Activated CD8-positive, alpha-beta T cell treated with anti-CD3 and anti-CD28 coated beads, Interleukin-2, amount 10 ng/mL, durations not matched to agents 7 days and 5 days (primary cell): Measurements from ENCODE around the gene TSSK2. TPM values are rescaled to one million over a fixed set of nuclear protein-coding genes. Genes with fewer than 3 reads are reported as not detected.

Experiments
- ATAC-seq: fragments of 150-1000 bp; cut with Tn5 transposase; one replicate; pipeline ENCODE4 v1.10.0; 2021; ENCODE audit warnings: moderate library complexity
- CTCF ChIA-PET: fragments of 350-600 bp; sonication (Branson Sonifier 250); formaldehyde crosslinking; loops from one replicate; lab custom pipeline; 2021; ENCODE audit warnings: antibody characterized with exemption; lab: Charles Lee
- POLR2A ChIA-PET: fragments of 350-600 bp; sonication (Branson Sonifier 250); formaldehyde crosslinking; loops from one replicate; lab custom pipeline; 2021; ENCODE audit warnings: antibody characterized with exemption; lab: Charles Lee
- DNase-seq: peaks from one replicate; pipeline ENCODE4 v3.0.0-alpha.2; 2020
- H3K27ac Mint-ChIP-seq: one replicate; pipeline ENCODE4 v1.8.0; 2021; ENCODE audit warnings: mild to moderate bottlenecking, mixed read lengths
- H3K27me3 Mint-ChIP-seq: one replicate; pipeline ENCODE4 v1.8.0; 2021; ENCODE audit warnings: low read depth, mixed read lengths
- H3K36me3 Mint-ChIP-seq: one replicate; pipeline ENCODE4 v1.8.0; 2021; ENCODE audit warnings: low read depth, mixed read lengths
- H3K4me1 Mint-ChIP-seq: one replicate; pipeline ENCODE4 v1.8.0; 2021; ENCODE audit warnings: low read depth, mixed read lengths
- H3K4me3 Mint-ChIP-seq: one replicate; pipeline ENCODE4 v1.8.0; 2021; ENCODE audit warnings: mild to moderate bottlenecking, mixed read lengths
- H3K9me3 Mint-ChIP-seq: one replicate; pipeline ENCODE4 v1.8.0; 2022; ENCODE audit warnings: mixed read lengths; ENCODE audit not compliant: insufficient read depth
- total RNA-seq, 2 experiments: library from RNA; stranded (reverse); gene quantifications; one replicate each; pipeline ENCODE4 v1.2.3, GENCODE V29; 2021

Gene TSSK2
- total RNA-seq, 2 experiments from 2014 or later = not detected

DNA sequence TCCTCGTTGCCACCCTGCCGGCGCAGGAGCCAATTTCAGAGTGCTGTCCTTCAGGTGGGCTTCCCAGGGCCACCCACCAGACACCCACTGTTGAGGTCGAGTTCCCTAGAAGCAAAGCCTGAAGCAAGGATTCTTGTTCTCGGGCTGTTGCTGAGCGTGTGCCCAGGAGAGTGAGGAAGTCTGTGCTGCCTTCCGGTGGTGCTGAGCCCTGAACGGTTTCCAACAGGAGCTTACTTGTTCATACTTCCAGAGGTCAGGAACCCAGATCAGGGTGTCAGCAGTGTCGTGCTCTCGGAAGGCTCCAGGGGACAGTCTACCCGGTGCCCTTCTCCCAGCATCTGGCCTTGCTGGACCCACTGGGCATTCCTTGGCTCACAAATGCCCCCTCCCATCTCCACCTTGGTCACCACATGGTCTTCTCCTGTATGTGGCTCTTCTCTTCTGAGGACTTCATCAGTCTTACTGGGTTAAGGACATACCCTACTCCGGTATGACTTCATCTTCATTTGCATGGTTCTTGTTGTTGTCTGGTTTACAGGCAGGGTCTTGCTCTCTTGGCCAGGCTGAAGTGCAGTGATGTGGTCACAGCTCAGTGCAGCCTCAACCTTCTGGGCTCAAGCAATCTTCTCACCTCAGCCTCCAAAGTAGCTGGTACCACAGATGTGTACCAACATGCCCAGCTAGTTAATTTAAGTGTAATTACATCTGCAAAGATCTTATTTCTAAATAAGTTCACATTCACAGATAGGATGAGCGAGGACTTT is 36.2 kb downstream of the TSSK2 start:
- Mint-ChIP-seq H3K27me3 (peaks cover 35% of the 10 kb centered on the region), H3K4me3 (no peak overlapping the region), H3K4me1 (peaks cover 16% of the 10 kb centered on the region), H3K27ac (no peak overlapping the region), H3K9me3 (no peaks in the 10 kb centered on the region), H3K36me3 (no peaks in the 10 kb centered on the region)
- DNase-seq (no peak), ATAC-seq (no peak)
- POLR2A ChIA-PET = no interaction called here
- CTCF ChIA-PET = interaction anchor here (0.5 kb wide), 1 partner anchor 463 kb away, joined by 3 read pairs; no protein-coding TSS in a partner anchor

DNA sequence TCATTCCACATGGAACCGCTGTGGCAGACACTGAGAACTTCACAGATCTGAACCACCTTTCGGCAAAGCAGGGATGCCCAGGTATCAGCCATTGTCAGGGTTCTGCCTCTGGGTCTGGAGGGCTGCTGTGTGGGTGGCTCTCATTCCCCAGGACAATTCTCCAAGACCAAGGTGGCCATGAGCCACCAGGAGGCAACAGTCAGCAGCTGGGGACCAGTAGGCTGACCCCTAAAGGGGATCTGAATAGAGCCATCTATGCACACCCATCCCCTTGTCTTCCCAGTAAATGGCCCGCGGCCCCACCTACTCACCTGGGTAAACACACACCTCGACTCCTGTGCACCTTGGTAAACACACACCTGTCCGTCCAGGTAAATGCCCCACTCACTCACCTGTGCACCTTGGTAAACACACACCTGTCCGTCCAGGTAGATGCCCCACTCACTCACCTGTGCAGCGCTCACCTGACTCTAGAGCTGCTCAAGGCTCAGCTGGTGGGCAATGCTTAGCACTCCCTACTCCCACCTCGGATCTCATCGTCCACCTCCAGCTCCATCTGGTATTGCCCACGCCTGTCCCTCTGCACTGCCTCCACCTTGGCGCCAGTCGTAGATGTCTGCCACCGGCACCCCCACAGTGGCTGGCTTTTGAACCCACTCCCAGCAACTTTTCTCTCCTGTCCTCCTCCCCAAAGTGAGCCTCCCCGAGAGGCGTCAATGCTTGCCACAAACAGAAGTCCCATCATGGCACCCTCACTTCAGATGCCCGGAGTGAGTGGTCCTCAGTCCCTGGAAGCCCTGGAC is 37.2 kb downstream of the TSSK2 start:
- Mint-ChIP-seq H3K27ac (no peak overlapping the region), H3K4me1 (peaks cover 26% of the 10 kb centered on the region), H3K9me3 (no peaks in the 10 kb centered on the region), H3K27me3 (peaks cover 35% of the 10 kb centered on the region), H3K36me3 (no peaks in the 10 kb centered on the region), H3K4me3 (peak overlapping the region; percentile 1)
- DNase-seq = no peak
- ChIA-PET POLR2A (interaction anchor here (1.2 kb wide), 1 partner anchor 29 kb away, joined by 3 read pairs; no protein-coding TSS in a partner anchor), CTCF (no interaction called here)
- ATAC-seq = no peak

DNA sequence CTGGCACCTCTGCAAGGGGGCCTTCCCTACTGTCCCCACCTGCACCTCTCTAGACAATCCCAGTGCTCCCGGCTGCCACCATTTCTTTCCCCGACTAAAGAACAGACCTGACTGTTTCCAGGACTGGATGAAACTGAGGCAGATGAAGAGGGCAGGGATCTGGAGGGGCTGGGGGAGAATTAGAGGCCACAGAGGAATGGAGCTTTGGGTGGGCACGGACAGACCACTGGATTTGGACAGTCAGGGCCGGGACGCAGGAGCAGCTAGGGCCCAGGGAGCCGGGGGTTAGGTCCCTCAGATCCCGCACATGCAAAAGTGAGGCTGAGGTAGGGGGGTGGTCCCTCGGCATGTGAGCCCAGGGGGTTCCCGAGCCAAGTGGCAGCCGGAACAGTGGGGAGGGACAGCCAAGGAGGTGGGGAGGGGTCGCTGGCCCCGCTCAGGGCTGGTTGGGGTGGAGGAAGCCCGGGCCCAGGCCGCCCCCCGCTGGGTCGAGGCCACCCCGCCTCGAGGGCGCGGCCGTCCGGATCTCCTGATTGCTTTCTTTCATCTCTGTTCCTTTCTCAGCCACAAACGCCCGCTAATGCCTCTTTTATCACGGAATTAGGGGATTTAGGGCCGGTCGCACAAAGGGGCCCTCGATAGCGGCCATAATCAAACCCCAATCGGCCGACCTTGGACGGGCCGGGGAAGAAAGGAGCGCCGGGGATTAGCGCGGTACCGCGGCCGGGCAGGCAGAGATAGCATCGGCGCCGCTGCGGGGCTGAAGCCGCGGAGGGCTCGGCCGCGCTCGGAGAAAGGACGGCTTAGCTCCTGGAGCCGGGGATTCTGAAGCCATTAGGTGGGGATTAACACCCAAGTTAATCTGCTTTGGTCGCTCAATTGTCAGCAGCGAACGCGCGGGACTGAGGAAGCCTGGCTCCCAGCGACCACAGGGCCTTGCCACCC is 38.2 kb downstream of the TSSK2 start:
- H3K36me3 Mint-ChIP-seq = no peaks in the 10 kb centered on the region
- H3K9me3 Mint-ChIP-seq = no peaks in the 10 kb centered on the region
- H3K27ac Mint-ChIP-seq = no peak overlapping the region
- CTCF ChIA-PET = interaction anchor here (1.1 kb wide), 1 partner anchor 25 kb away, joined by 4 read pairs; the partner anchor contains the start of gene ESS2
- POLR2A ChIA-PET = interaction anchor here (0.6 to 1.2 kb wide), 2 partner anchors 30 to 389 kb away, joined by 3 to 4 read pairs; no protein-coding TSS in a partner anchor
- H3K27me3 Mint-ChIP-seq = peaks cover 35% of the 10 kb centered on the region
- DNase-seq (no peak), ATAC-seq (no peak)
- peaks cover 33% of the 10 kb centered on the region for H3K4me1 Mint-ChIP-seq
- H3K4me3 Mint-ChIP-seq = peak overlapping the region; percentile 31

- ChIA-PET CTCF (interaction anchor here (1.1 kb wide), 1 partner anchor 25 kb away, joined by 4 read pairs; the partner anchor contains the start of gene ESS2), POLR2A (interaction anchor here (0.6 kb wide), 1 partner anchor 389 kb away, joined by 4 read pairs; no protein-coding TSS in a partner anchor)
- Mint-ChIP-seq H3K36me3 (no peaks in the 10 kb centered on the region), H3K4me1 (peaks cover 37% of the 10 kb centered on the region), H3K27me3 (peaks cover 35% of the 10 kb centered on the region), H3K9me3 (no peaks in the 10 kb centered on the region), H3K4me3 (peak overlapping the region; percentile 86), H3K27ac (no peak overlapping the region)
- DNase-seq (no peak), ATAC-seq (no peak)
Observed at GRCh38 chr22:19169947-19170318, 38.8 kb downstream of the TSSK2 start.

DNA sequence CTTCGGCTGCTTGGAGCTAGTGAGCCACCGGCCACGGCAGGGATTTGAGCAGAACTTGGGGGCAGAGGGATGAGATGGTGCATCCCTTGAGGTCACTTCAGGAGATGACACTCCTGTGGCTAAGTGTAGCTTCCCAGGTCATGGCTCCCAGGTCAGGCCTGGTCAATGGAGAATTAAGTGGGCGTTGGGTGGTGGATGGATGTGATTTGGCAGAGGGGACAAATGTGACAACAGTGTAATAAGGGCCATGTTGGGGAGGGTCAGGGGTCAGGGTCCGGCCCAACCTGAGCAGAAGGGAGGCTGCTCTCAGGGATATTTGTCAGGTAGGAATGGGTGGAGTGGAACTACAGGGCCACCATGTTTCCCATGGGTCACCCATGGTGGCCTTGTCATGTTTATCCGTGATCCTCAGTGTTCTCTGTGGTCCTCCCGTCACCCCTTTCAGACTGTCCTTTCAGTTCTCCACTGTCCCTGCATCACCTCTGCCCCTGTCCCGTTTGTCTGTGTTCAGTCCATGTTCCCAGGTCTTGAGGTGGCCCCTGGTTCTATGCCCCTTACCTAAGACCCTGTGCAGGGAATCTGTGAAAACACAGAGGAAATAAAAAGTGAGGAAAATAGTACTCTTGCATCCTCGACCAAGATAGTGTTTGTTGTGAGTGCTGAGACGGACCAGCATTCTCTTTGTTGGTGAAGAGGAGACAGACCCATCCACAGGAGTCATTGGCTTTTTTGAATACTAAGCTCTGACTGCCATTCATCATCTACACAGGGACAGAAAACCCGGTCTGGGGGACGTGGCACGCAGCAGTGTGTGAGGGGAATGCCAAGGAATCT is 41.3 kb downstream of the TSSK2 start:
- CTCF ChIA-PET = no interaction called here
- POLR2A ChIA-PET = no interaction called here
- H3K27ac Mint-ChIP-seq = peak overlapping the region; percentile 91
- H3K27me3 Mint-ChIP-seq = peaks cover 28% of the 10 kb centered on the region
- H3K9me3 Mint-ChIP-seq = no peaks in the 10 kb centered on the region
- peaks cover 48% of the 10 kb centered on the region for H3K4me1 Mint-ChIP-seq
- H3K36me3 Mint-ChIP-seq = no peaks in the 10 kb centered on the region
- H3K4me3 Mint-ChIP-seq = peak overlapping the region; percentile 86
- DNase-seq (no peak), ATAC-seq (no peak)

GRCh38 chr22:19173047-19174035 is 42.2 kb downstream of the TSSK2 start:
- CTCF ChIA-PET = no interaction called here
- Mint-ChIP-seq H3K4me3 (peak overlapping the region; percentile 86), H3K27ac (peak overlapping the region; percentile 91), H3K36me3 (no peaks in the 10 kb centered on the region), H3K4me1 (peaks cover 49% of the 10 kb centered on the region), H3K9me3 (no peaks in the 10 kb centered on the region), H3K27me3 (peaks cover 20% of the 10 kb centered on the region)
- POLR2A ChIA-PET = no interaction called here
- no peak for DNase-seq
- no peak for ATAC-seq

DNA sequence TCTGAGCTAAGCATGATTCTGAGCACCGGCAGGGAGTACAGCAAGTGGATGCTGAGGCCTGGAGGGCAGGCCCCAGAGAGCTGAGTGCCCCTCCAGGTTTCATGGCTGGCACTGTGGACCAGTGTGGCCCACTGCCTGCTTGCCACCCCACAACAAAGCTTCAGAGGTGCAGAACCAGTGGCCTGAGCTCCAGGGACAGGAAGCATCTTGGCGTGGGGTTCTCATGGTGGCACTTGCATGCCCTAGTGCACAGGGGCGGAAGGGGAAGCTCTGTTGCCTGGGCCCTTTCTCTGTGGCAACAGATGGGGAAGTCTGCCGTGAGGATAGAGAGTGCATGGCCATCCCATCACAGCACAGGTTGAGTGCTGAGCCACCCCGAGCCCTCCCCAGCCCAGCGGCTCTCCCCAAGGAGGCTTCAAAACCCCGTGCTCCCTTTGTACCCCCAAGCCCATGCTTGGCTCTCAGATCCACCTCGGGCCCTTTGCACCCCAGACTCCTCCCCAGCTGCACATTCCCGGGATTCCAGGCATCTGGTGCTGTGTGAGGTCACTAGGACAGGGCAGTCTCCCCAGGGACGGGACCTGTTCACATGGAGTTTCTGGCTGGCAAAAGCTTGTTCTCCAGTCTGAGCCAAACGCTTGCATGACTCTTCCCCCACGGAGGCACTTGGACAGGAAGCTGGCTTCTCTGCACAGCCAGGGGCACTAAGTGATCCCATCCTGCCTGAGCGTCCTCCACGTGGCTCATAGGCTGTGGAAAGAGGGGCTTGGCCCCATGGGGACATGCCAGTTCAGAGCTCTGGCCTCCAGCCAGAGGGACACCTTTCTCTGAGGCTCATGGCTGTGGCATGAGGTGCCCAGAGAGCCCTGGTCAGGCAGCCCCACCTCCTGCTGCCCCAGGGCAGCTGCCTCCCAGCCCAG is 43.3 kb downstream of the TSSK2 start:
- Mint-ChIP-seq H3K4me3 (no peak overlapping the region), H3K9me3 (no peaks in the 10 kb centered on the region), H3K4me1 (peaks cover 48% of the 10 kb centered on the region), H3K27ac (peak overlapping the region; percentile 39), H3K36me3 (no peaks in the 10 kb centered on the region), H3K27me3 (peaks cover 11% of the 10 kb centered on the region)
- ATAC-seq (no peak), DNase-seq (no peak)
- ChIA-PET CTCF (no interaction called here), POLR2A (no interaction called here)

DNA sequence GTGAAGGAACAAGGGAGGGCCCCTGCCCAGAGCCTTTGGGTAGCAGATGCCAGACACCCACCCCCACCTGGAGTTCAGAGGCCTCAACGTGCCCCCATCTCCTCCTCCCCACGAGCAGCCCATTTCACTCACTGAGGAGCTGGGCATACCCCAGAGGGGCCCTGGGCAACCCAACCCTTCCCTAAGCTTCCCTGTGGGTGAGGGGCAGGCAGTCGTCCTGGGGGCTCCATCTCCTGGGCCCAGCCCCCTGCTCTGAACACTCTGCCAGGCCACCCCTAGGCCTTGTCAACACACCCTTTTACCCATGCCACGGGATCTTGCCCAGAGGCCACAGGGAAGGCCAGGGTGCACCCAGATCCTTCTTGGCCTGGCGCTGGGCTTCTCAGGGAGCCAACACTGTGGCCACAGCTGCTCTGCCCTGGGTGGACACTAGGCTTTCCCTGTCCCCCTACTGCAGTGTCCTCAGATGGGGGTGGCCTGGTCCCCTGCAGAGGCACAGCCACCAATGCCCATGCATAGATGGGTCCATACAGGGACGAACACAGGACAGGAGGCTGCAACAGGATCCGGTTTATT is 44.0 kb downstream of the TSSK2 start:
- H3K36me3 Mint-ChIP-seq = no peaks in the 10 kb centered on the region
- no peak for ATAC-seq
- CTCF ChIA-PET = no interaction called here
- POLR2A ChIA-PET = no interaction called here
- H3K27me3 Mint-ChIP-seq = peaks cover 5% of the 10 kb centered on the region
- no peak overlapping the region for H3K4me3 Mint-ChIP-seq
- H3K9me3 Mint-ChIP-seq = no peaks in the 10 kb centered on the region
- H3K27ac Mint-ChIP-seq = no peak overlapping the region
- peaks cover 50% of the 10 kb centered on the region for H3K4me1 Mint-ChIP-seq
- DNase-seq = no peak

DNA sequence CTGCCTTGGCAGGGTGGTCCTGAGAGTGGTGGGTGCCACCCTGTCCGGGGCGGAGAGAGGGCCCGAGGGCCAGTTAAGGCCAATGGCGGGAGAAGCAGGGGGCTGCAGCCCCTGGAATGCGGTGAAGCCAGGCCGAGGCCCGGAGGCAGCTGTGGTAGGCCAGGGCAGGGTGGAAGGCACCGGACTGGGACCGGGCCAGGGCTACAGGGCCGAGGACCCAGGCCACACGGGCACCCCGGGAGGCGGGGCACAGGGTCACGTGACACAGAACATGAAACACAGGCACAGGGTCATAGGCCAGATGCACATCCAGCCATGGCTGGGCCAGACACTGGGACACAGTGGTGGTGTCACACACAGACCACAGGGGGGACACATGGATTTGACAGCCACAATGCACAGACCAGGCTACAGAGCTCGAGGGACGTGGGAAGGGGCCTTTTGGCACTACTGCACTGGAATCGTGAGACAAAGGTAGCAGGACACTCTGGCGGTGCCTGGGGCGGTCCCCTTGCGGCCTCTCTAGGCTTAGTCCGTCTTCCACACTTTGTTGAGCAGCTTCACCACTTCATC is 44.6 kb downstream of the TSSK2 start:
- no peaks in the 10 kb centered on the region for H3K27me3 Mint-ChIP-seq
- peak overlapping the region; percentile 48 for H3K27ac Mint-ChIP-seq
- DNase-seq (no peak), ATAC-seq (no peak)
- H3K9me3 Mint-ChIP-seq = no peaks in the 10 kb centered on the region
- no peaks in the 10 kb centered on the region for H3K36me3 Mint-ChIP-seq
- ChIA-PET POLR2A (no interaction called here), CTCF (no interaction called here)
- H3K4me3 Mint-ChIP-seq = peak overlapping the region; percentile 27
- H3K4me1 Mint-ChIP-seq = peaks cover 44% of the 10 kb centered on the region
